Measurements from ENCODE around the gene ATP6V0C. TPM values are rescaled to one million over a fixed set of nuclear protein-coding genes. Genes with fewer than 3 reads are reported as not detected.

Gene ATP6V0C
- total RNA-seq, 1 donor from 2014 or later = 91.4 TPM

DNA sequence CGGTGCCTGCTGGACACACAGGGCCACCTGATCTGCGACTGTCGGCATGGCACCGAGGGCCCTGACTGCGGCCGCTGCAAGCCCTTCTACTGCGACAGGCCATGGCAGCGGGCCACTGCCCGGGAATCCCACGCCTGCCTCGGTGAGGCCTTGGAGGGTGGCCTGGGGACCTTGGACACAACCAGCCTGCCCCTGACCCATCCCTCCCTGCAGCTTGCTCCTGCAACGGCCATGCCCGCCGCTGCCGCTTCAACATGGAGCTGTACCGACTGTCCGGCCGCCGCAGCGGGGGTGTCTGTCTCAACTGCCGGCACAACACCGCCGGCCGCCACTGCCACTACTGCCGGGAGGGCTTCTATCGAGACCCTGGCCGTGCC lies 41.3 kb upstream of the ATP6V0C start:
- CTCF ChIA-PET = no interaction called here
- Mint-ChIP-seq H3K9me3 (no peaks in the 10 kb centered on the region), H3K4me3 (peak overlapping the region; percentile 70)

DNA sequence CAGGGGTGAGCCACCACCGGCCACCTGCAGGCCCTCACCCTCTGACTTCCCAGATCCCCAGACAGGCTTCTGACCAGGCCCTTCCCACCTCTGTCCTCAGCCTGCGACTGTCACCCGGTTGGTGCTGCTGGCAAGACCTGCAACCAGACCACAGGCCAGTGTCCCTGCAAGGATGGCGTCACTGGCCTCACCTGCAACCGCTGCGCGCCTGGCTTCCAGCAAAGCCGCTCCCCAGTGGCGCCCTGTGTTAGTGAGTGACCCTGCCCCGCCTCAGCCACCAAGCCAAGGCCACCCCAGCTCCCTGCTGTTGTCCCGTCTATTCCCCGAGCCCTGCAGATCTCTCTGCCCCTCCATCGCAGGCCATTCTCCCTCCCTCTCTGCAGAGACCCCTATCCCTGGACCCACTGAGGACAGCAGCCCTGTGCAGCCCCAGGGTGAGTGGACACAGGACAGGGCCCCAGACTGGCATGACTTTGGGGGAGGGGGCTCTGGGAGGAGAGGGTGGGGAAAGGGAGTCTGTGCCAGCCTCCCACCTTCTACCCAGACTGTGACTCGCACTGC lies 40.8 kb upstream of the ATP6V0C start:
- TF ChIP-seq, protein P1, sequence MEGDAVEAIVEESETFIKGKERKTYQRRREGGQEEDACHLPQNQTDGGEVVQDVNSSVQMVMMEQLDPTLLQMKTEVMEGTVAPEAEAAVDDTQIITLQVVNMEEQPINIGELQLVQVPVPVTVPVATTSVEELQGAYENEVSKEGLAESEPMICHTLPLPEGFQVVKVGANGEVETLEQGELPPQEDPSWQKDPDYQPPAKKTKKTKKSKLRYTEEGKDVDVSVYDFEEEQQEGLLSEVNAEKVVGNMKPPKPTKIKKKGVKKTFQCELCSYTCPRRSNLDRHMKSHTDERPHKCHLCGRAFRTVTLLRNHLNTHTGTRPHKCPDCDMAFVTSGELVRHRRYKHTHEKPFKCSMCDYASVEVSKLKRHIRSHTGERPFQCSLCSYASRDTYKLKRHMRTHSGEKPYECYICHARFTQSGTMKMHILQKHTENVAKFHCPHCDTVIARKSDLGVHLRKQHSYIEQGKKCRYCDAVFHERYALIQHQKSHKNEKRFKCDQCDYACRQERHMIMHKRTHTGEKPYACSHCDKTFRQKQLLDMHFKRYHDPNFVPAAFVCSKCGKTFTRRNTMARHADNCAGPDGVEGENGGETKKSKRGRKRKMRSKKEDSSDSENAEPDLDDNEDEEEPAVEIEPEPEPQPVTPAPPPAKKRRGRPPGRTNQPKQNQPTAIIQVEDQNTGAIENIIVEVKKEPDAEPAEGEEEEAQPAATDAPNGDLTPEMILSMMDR (IDR thresholded peaks at IDR 0.05) = no peak
- Mint-ChIP-seq H3K9me3 (no peaks in the 10 kb centered on the region), H3K4me1 (peaks cover 44% of the 10 kb centered on the region), H3K36me3 (ENCODE audit: low read depth) (no peaks in the 10 kb centered on the region), H3K27me3 (peaks cover 20% of the 10 kb centered on the region), H3K4me3 (peak overlapping the region; percentile 70), H3K27ac (no peak overlapping the region)
- ATAC-seq (ENCODE audit: low read depth) = no peak
- intact Hi-C loops (cut with micrococcal nuclease) = no loop called here
- CTCF ChIA-PET = interaction anchor here (1.2 kb wide), 1 partner anchor 14 kb away, joined by 4 read pairs; no protein-coding TSS in a partner anchor
- POLR2A ChIA-PET = no interaction called here
- DNase-seq = no peak

More for the DNA sequence above, 41.3 kb upstream of the ATP6V0C start:
- POLR2A ChIA-PET = interaction anchor here (0.6 to 1.4 kb wide), 2 partner anchors 10 to 126 kb away, joined by 4 to 6 read pairs; no protein-coding TSS in a partner anchor
- Mint-ChIP-seq H3K27me3 (peaks cover 20% of the 10 kb centered on the region), H3K27ac (no peak overlapping the region), H3K4me1 (peaks cover 41% of the 10 kb centered on the region), H3K36me3 (ENCODE audit: low read depth) (no peaks in the 10 kb centered on the region)
- intact Hi-C loops (cut with micrococcal nuclease) = no loop called here
- DNase-seq (no peak), ATAC-seq (ENCODE audit: low read depth) (no peak)
- TF ChIP-seq, protein P1 (IDR thresholded peaks at IDR 0.05) = no peak

DNA sequence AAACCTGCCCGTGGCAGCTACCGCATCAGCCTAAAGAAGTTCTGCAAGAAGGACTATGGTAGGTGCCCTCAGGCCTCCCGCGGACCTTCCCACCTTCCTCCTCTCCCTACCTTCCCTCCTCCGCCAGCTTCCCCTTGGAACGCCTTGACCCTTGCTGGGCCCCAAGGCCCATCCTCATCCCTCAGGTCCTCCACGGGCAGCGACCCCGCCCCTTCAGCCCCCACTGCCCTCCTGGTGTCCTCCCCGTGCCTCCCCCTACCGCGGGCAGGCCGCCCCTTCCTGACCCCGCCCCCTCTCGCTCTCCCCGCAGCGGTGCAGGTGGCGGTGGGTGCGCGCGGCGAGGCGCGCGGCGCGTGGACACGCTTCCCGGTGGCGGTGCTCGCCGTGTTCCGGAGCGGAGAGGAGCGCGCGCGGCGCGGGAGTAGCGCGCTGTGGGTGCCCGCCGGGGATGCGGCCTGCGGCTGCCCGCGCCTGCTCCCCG lies 40.3 kb upstream of the ATP6V0C start:
- ATAC-seq (ENCODE audit: low read depth) = no peak
- TF ChIP-seq, protein P1 (IDR thresholded peaks at IDR 0.05) = no peak
- no peaks in the 10 kb centered on the region for H3K9me3 Mint-ChIP-seq
- peaks cover 39% of the 10 kb centered on the region for H3K4me1 Mint-ChIP-seq
- ChIA-PET POLR2A (interaction anchor here (1.9 to 2.3 kb wide), 3 partner anchors 13 to 318 kb away, joined by 9 to 18 read pairs (median 14); partner anchors contain the start of genes TEDC2 and TRAF7), CTCF (interaction anchor here (1.2 kb wide), 1 partner anchor 13 kb away, joined by 4 read pairs; no protein-coding TSS in a partner anchor)
- peak overlapping the region; percentile 70 for H3K4me3 Mint-ChIP-seq
- intact Hi-C loops (cut with micrococcal nuclease) = no loop called here
- H3K36me3 Mint-ChIP-seq (ENCODE audit: low read depth) = no peaks in the 10 kb centered on the region
- DNase-seq = no peak
- H3K27me3 Mint-ChIP-seq = peaks cover 16% of the 10 kb centered on the region
- H3K27ac Mint-ChIP-seq = no peak overlapping the region

DNA sequence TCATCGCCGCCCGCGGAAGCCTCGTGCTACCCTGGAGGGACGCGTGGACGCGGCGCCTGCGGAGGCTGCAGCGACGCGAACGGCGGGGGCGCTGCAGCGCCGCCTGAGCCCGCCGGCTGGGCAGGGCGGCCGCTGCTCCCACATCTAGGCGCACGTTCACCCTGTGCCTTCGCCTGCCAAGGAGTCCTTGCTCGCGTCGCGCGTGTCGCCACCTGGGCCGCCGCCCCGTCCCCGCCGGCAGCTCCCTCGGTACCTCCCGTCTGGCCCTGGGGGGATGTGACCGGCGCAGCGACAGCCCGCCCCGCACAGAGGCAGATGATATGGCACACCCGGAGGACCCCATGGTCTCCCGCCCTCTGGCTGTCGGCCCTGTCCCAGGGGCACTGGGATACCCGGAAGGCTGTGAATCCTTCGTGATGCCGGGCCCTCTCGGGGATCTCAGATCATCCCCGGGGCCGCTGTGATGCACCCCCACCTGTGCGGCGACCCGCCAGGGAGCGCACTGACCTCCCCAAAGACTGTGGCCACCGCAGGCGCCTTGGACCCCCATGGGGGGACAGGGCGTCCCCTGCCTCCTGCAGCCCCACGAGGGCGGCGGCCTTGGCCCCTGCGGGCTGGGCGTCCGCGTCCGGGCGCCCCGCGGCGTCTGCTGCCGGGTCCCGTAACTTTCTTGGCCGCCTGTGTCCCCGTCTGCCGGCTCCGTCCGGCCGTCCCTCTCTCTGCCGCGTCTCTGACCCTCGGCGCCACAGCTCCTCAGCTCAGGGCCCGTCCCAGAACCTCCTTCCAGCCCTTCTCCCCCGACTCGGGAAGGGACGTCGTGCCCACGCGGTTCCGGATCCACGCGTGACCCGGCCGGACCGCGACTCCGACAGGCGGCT lies 39.5 kb upstream of the ATP6V0C start:
- ATAC-seq (ENCODE audit: low read depth) (peak; percentile 57), DNase-seq (peak; percentile 56)
- Mint-ChIP-seq H3K27me3 (peaks cover 16% of the 10 kb centered on the region), H3K36me3 (ENCODE audit: low read depth) (no peaks in the 10 kb centered on the region), H3K4me1 (peaks cover 32% of the 10 kb centered on the region), H3K4me3 (peak overlapping the region; percentile 83), H3K9me3 (no peaks in the 10 kb centered on the region), H3K27ac (no peak overlapping the region)
- TF ChIP-seq, protein P1 (IDR thresholded peaks at IDR 0.05) = no peak
- intact Hi-C loops (cut with micrococcal nuclease) = loop anchor here (1.0 to 2.0 kb wide), 3 partner anchors 13 to 45 kb away; partner anchors contain the start of genes CCNF and TEDC2
- ChIA-PET POLR2A (interaction anchor here (0.6 to 2.3 kb wide), 12 partner anchors 12 to 510 kb away, joined by 3 to 18 read pairs (median 4); partner anchors contain the start of genes AMDHD2, PGP, RPS2 and TEDC2), CTCF (interaction anchor here (0.9 to 1.4 kb wide), 3 partner anchors 12 to 44 kb away, joined by 3 to 4 read pairs (median 3); no protein-coding TSS in a partner anchor)

All from activated B cell treated with CpG ODN at 0.5 μM for 24 hours (primary cell).